Kidney glomerular epithelial cell (primary cell): ENCODE measurements around the gene ANO1.
"Not testable (repeated sequence)": the region's sequence is repeated elsewhere in the genome, so short reads cannot be mapped to it uniquely, and the experiment has no call there.

Experiments used
- DNase-seq: peaks from one replicate; lab custom pipeline; 2025; lab: John Stamatoyannopoulos, UW

Gene ANO1

DNA sequence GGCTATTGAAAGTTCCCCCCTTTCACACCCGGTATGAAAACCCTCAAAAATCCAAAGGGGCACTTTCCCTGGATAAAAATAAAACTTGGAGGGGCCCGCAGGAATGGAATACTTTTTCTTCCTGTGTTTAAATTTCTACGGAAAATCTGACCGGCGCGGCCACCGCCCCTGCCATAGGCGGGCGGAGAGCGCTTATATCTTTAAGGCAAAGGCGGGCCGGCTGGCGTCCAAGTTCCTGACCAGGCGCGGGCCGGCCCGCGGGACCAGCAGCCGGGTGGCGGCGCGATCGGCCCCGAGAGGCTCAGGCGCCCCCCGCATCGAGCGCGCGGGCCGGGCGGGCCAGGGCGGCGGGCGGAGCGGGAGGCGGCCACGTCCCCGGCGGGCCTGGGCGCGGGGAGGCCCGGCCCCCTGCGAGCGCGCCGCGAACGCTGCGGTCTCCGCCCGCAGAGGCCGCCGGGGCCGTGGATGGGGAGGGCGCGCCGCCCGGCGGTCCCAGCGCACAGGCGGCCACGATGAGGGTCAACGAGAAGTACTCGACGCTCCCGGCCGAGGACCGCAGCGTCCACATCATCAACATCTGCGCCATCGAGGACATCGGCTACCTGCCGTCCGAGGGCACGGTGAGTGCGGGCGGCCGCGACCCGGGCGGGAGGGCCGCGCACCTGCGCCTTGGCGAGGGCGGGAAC, at the start of gene ANO1:
TSS of gene ANO1 (plus strand) at position 223 of the 686 bp plus-strand sequence. CDS start at position 513, 290 bp downstream.
- no peak for DNase-seq

- DNase-seq, result no peak
Observed at GRCh38 chr11:70029115-70029860, 48.8 kb upstream of the ANO1 start.

- no peak for DNase-seq
Observed at GRCh38 chr11:70029861-70030380, 48.2 kb upstream of the ANO1 start.

DNA sequence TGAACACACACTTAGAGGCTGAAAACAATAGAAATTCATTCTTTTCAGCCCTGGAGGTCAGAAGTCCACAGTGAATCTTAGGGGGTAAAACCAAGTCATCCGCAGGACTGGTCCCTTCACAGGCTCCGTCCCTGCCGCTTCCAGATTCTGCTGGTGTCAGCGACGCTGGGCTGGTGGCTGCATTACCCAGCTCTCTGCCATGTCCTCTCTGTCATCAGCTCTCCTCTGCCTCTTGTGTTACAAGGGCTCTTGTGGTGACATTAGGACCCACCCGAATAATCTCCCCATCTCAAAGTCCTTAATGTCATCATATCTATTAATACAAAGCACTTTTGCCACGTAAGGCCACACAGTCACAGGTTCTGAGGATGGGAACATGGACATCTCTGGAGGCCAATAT, 47.7 kb upstream of the ANO1 start:
- DNase-seq, result no peak

DNA sequence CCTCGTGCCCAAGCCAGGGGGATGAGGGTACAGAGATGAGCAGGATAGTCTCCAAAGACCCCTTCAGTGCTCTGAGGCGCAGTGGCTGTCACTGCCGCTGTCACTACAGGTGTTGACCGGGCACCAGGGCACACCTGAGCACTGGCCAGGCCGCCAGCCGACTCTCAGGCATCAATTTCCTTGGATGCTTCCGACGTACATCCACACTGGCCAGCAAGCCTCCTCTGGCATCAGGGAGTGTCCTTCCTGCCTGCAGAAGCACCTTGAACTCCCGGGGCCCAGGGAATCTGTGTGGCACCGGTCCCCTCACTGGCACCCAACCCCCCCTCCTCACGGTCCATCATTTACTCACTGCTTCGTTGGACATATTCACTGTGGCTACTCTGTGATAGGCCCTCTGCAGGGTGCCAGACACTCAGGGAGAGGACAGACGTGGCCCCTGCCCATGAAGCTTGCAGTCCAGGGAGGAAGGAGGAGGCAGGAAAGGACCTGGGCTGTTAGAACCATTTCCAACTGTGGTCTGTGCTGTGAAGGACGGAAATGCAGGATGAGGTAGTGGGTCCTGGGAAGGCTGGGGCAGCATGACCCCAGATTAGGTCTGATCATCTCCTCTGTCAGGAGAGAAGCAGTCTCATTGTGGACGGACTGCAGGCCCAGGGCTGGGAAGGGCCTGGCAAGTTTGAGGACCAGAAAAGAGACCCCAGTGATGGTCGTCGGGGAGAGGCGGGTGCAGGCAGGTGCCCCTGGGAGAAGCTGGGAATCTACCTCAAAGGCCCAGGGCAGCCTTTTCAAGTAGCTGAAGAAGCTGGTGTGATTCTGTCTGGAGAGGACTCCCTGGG, 46.3 kb upstream of the ANO1 start:
- no peak for DNase-seq

DNA sequence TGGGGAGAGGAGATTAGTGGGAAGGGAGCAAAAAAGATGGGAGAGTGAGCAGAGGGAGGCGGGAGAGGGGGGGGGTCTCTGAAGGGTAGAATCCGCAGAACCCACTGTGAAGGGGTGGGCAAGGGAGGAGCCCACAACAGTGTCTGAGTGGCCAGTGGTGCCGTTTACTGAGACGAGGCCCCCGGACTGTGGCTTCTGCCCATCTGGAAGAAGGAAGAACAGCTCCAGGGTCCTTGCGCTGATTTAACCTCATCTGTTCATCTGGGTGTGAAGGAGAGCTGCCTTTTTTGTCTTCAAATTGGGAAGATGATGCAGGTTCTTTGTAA, 45.7 kb upstream of the ANO1 start:
- no peak for DNase-seq

- no peak for DNase-seq
Observed at GRCh38 chr11:70032943-70033710, 45.0 kb upstream of the ANO1 start.

GRCh38 chr11:70033711-70034070, 44.4 kb upstream of the ANO1 start:
- DNase-seq, result no peak

DNA sequence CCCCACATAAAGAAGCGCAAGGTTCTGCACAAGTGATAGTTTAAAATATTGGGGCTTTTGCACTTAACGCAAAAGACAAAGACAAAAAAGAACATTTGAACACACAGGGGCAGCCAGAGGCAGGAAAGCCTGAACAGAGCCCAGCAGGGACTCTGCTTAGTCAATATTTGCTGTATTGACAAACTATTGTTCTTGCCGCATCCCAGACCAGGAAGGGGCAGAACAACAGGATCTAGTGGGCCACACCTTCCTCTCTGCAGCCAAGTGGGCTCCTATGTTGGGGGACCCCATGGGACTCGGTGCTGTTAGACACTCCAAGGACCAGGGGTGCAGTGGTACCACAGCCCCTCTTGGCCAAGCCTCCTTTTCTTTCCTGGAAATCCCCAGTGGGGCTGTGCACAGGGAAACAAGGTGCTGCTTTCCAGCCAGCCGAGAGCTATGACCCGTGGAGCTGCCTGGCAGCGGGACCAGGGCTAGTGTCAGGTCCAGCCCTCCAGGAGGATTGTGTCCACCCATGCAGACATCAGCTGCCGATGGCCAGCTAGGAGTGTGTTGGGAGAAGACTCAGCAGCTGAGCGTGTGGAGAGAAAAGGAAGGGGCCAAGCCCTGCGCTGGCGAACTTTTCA, 43.3 kb upstream of the ANO1 start:
- no peak for DNase-seq

GRCh38 chr11:70035665-70036064, 42.5 kb upstream of the ANO1 start:
- not testable (repeated sequence) for DNase-seq

DNA sequence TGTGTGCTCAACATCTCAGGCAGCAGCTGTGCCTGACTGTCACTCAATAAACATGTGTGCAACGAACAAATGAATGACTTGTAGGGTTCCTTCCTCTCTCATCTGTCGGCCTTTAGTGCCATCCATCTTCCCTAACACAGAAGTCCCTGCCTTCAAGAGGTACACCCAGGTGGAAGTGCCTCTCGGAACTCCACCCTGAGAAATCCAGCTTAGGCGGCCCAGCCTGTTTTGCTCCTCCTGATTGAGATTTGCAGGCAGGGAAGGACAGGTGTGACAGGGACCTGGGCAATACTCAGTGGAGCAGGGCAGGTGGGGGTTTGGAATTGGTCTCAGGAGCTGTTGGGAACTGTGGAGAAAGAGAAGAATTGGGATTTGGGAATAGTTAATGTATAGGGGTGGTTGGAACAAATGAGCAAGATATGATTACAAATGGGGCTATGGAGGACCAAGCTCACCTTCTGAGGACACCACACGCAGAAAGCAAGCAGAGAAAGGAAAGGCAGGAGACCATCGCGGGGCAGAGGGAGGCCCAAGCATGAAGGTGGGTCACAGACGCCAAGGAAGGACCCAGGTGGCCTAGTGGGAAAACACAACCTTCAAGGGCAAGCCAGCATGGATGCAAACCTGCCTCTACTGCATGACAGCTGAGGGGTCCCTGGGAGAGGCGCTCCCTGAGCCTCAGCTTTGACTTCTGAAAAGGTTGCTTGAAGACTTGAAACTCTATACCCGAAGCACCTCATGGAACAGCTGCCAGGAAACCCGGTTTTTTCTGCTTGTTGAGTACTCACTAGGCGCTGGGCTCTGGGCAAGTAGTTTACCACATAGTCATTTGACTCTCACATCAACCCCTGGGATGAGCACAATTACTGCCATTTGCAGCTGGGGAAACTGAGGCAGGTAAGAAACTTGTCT, 40.9 kb upstream of the ANO1 start:
- DNase-seq, result no peak

- no peak for DNase-seq
Observed at GRCh38 chr11:70038034-70038834, 39.9 kb upstream of the ANO1 start.

DNA sequence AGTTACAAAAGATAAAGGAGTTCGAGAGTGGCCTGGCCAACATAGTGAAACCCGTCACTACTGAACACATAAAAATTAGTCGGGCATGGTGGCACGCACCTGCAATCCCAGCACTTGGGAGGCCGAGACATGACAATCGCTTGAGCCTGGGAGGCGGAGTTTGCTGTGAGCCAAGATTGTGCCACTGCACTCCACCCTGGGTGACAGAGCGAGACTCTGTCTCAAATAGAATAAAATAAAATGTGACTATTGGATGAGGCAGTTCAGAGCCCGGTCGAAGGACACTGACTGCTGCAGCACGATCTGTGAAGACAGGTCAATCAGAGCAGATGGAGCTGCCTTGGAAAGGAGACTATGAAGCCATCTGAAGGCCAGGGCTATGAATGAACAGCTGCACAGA, 37.7 kb upstream of the ANO1 start:
- DNase-seq, result no peak

GRCh38 chr11:70040869-70041501, 37.1 kb upstream of the ANO1 start:
- DNase-seq, result no peak

GRCh38 chr11:70043482-70043881, 34.6 kb upstream of the ANO1 start:
- DNase-seq, result no peak

DNA sequence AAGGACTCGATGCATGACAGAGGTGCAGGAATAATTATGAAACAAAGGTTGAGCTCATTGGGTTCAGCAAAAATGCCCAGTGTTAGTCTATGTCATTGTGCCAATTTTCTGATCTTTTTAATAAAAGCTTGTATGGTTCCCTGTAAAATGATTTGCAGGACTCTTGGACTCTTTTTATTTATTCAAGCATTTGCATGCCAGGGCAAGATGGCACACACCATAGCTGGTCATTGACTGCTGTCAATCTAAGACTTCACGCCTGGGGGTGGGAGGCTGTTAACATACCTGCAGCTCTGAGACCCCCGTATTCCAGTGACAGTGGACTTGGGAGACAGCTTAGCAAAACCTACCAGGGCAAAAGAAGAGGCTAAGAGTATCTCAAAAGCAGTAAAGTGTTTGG, 32.0 kb upstream of the ANO1 start:
- no peak for DNase-seq

DNA sequence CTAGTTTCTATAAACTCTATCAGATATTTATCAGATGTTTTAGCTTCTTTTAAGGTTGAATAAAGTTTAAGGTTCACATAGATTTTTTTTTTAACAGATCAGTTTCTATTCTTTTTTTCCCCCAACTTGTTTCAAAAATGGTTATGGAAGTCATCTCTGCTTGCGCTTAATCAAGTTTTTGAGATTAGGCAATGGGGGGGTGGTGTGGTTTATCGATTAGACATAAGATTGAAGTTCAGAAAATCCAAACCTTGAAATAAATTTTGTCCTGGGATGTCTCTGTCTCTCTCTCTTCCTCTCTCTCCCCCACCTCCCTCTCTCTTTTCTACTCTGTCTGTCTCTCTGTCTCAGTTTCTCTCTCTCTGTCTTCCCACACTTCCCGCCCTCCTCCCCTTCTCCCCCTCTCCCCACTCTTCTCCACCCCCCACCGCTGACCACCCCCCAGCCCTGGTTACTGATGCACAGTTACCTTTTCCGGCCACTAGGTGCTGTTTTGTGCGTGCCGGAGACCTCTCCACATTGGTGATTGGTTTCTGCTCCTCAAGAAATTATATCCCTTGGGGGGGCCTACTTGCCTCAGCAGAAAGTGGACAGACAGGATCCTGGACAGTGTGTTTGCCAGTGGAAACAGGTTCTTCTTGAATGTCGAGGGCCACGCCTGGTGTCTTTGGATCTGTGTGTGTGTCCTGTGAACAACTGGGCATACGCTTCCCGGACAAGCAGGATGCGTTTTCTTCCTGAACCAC, 29.7 kb upstream of the ANO1 start:
- DNase-seq, result no peak

GRCh38 chr11:70049045-70049444, 29.1 kb upstream of the ANO1 start:
- no peak for DNase-seq
